NCI-H2029 treated with DMSO at 0.1 percent for 48 hours (cell line): ENCODE results near the gene ITPK1.

Source experiments
- DNase-seq: peaks from one replicate; lab custom pipeline; 2025; lab: John Stamatoyannopoulos, UW

The ITPK1 gene

DNA sequence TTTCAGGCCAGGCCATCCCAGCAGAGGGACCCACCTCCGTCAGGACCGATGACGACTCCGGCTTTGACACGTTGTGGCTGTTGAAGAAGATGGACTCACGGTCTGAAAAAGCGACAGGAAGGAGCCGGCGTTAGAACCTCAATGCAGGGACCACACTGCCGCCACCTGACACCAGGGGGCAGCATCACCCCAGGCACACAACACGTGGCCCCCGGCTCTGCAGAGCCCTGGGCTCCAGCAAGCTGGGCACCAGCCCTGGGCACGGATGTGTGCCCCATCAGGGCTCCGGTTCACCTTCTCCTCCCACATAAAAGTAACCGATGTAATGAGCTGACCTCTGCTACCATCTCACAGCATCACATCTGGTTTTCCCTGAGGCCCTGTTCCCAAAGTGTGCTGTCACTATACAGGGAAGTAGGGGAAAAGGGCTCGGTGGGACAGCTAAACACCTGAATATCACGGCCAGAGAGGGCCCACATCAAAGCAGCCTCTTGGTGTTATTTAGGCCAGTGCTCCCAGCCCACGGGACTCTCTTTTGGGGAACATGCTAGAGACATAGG, 163.7 kb downstream of the ITPK1 start:
- no peak for DNase-seq

DNA sequence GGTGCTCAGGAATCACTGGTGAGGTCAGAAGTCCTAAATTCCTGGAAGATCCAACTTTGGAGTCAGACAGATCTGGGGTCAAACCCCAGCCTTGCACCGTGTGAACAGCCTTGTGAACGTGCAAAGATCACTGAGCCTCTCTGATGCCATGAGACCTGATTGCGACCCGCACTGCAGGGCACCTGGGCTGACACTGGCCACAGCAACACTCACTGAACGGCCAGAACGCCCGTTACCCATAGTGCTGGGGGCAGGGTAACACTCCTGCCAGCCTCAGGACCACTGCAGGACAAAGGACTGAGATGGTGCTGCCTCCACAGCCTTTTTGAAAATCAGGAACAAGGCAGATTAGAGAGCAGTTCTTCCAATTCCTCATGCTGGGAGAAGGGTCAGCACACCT, 164.5 kb downstream of the ITPK1 start:
- no peak for DNase-seq

- no peak for DNase-seq
Observed at GRCh38 chr14:92950773-92951172, 165.0 kb downstream of the ITPK1 start.

DNA sequence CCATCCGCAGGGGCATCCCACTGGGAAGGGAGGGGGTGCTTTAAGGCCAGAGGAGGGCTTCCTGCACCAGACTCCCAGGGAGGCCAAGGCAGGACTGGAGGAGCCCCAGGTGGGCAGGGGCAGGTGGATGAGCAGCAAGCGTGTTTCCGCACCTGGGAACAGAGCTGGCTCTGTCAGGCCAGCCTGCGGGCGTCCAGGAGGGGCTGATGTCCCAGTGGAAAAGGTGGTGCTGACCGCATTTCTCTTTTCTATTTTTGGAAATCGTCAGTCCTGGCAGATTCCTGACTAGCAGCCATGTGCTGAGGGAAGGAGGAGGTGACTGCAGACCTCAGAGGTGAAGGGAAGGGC, 165.6 kb downstream of the ITPK1 start:
- DNase-seq = no peak

DNA sequence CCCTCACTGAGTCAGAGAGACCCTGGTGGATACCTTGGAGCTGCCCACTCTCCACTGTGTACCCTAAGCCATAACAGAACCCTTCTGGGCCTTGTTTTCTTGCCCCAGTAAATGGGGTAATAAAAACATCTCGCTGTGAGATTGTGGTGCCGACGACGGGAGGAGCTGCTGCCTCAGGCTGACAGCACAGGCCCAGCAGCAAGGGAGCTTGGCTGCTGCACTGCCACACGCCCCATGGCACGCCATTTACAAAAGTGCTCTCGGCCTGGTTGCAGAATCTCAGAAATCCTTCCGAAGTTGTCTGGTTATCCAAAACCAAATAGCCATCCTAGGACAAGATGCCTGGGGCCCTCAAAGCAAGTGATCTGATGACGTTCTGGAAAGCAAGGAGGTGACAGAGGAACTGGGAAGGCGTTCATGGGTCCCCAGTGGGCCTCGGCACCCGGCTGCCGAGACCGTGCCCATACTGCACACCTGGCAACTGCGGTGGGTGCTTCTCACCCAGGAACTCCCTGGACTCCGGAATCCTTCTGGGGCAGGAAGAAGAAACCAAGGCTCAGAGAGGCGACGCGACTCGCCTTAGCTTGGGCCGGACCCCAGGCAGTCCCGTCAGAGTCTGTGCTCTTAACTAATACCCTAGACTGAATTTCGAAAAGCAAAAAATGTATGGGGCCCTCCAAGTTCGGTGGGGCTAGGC, 166.1 kb downstream of the ITPK1 start:
- no peak for DNase-seq

DNA sequence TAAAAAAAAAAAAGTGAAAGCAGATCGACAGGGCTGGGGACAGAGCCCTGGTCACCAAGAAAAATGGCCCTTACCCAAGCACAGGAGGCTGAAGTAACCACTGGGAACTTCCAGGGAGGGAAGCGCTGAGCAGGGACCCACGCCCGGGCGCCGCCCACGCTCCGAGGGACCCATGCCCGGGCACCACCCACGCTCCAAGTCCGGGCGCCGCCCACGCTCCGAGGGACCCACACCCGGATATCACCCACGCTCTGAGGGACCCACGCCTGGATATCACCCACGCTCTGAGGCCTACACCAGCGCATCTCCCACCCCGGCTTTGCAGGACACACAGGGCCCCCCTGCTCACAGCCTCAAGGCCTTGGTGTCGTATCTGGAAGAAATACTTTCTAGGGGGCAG, 167.1 kb downstream of the ITPK1 start:
- no peak for DNase-seq

DNA sequence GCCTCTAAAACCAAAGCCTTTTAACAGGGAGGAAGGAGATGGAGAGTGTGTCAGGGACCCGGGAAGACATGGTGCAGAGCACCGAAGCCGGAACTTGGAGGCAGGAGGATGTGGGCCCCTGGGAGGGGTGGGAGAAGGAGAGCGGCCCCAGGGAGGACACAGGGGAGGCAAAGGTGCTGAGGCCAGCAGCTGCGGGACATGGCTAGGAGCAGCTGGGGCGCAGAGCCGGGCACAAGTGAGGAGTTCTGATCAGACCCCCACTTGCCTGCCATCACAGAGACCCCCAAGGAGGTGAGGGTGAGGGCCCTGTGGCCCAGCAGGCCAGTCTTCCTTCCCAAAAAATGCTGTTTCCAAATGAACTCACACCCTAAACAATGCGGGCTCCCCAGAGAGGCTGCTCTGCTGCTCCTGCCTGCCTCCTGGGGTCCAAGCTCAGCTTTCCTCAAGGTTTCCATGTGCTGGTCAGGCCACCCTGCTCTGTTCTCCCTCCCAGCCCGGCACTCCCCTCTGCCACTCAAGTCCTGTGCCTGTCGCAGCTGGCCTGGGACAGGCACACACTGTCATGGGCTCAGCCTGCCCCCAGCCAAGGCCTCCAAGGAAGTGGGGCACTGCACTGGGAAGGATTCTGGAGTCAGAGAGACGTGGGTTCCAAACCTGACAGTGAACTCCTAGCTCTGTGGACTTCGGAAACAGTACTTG, 168.7 kb downstream of the ITPK1 start:
- no peak for DNase-seq

DNA sequence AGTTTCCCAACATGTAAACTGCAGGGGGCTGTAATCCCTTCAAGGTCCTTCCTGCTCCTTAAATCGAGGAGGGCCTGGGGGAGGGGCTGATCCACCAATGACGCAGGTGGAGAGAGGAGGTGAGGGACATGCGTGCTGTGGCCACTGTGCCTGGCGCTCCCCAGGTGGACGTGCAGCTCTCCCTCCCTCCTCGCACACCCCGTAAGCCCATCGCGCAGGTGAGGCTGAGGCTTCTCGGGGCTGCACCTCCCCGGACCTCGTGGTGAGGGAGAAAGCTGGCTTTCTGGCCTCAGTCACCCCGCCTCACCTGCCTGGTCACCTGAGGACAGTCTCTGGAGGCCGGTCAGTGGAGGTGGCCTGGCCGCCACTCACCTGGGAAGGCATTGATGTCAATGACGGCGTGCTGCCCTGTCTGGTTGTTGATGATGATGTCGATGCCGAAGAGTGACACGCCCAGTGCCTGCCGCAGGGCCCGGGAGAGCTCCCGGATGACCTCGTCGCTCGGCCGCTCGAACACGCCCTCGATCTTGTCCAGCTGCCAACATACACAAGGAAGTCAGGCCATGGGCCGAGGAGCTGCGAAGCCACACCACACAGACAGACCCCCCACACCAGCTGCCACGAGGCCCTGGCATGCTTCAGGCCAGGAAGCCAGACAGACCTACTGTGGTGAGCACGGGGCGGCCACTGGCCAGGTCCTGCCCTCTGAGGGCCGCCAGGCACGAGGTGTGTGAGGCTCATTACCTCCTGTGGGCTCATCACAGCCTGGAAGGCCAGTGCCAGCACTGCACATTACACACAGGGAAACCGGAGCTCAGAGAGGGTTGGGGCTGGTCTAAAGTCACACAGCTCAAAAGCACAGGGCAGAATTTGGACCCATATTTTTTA, 169.5 kb downstream of the ITPK1 start:
- DNase-seq = peak; percentile 43

DNA sequence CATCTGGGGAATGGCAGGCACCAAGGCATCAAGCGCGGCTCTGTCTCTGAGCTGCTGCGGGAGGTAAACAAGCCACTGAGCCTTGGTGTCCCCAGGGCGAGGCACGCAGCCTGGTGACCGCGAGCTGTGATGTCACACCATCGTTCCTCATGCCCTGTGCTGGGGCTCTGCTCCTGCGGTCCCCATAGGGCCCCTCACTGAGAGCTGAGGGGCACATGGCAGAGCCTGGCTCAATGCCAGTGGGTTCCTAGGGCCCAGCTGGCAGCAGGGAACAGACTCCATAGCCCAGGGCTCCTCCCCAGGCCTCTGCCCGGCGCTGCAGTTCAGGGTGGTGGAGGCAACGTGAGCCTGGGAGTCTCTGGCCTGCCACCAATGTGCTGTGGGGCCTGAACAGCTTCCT, 170.2 kb downstream of the ITPK1 start:
- no peak for DNase-seq

GRCh38 chr14:92944976-92945375, 170.7 kb downstream of the ITPK1 start:
- DNase-seq = no peak

DNA sequence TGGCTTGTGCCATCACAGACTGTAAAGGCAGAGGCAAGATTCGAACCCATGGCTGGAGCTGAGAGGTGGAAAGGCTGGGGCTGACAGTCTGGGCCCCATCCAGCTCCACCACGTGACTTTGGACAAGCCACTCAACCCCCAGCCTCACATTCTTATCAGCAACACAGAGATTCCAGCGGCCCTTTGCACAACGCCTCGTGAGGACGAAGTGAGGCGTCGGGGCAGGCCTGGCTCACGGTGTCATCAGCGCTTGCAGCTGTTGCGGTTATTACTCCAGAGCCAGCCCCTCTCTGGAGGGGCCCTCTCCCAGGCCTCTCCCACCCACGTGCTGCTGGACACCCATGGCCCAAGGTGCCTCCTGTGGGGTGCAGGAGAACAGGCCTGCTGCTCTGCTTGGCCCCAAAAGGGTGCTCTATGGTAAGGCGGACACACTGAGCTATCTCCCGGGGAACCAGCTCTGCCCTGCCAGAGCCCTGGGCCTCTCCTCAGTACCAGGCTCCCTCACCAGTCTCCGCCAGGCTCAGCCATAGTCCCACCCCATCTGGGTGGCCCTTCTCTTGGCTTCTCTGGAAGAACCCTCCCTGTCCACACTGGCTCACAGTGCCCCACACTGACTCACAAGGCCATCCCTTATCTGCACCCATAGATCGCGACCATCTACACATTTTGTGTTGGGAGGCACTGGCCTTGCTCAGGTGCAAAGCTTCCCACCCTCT, 171.7 kb downstream of the ITPK1 start:
- no peak for DNase-seq

DNA sequence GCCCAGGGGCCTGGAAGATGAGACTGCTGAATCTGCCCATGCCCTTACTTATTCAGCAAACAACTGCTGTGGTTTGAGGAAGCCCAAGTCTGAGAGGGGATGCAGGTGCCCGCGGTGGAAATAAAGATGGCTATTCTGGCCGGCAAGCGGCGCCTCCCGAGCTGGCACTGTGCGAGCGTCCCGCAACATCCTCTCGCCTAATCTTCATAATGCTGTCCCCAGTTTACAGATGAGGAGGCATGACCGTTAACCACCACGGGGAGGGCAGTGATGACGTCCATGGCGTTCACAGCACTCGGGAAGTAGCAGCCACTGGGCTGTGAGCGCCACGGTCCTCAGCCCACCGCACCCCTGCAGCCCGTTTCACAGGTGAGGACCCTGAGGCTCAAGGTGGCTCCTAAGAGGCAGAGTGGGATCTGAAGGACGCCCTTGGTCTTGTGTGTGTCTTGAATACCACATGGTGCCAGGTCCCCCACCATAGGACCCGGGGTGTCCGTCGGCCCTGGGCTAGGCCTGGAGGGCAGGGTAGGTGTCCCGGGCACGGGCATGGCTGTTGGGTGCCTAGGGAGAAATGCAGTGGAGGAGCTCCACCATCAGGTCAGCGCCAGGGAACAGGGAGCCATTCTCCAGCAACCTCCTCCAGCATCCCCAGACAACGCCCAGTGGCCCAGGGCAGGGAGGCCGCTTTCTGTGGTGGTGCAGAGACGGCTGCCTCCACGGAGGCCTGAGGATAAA, 172.6 kb downstream of the ITPK1 start:
- DNase-seq = no peak

DNA sequence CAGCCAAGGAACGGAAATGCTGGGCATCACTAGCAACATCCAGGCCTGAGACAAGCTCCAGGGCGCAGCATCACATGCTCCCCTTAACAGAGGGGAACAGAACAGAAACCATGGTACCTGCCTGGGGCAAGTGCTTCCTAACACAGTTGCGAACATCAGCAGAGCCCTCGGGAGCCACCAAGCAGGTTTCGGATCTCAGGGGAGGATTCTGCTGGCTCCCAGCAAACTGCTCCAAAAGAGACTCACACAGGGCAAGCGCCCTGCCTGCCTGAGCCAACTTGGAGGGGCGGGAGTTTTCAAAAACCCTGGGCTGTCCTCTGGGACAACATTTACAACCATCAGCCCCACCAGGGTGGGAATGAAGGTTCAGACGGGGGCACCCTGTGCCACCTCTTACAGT, 173.1 kb downstream of the ITPK1 start:
- DNase-seq = no peak

GRCh38 chr14:92942136-92942535, 173.6 kb downstream of the ITPK1 start:
- no peak for DNase-seq

DNA sequence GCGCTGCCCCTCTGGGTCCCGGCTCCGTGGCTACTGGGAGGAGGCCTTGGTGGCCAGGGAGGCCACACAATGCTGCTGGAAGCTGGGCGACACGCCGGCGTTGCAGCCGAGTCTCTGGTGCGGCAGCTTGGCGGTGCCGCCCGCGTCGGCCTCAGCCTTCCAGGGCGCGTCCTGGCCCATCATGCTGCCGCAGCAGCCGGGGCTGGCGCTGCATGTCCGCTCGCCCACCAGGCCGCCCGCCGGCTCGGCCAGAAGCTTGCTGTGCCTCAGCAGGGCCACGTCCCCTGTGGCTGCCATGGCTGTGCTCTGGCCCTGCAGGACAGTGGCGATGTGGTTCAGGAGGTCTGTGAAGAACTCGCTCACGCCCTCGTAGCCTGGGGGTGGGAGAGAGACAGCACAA, 174.2 kb downstream of the ITPK1 start:
- no peak for DNase-seq

DNA sequence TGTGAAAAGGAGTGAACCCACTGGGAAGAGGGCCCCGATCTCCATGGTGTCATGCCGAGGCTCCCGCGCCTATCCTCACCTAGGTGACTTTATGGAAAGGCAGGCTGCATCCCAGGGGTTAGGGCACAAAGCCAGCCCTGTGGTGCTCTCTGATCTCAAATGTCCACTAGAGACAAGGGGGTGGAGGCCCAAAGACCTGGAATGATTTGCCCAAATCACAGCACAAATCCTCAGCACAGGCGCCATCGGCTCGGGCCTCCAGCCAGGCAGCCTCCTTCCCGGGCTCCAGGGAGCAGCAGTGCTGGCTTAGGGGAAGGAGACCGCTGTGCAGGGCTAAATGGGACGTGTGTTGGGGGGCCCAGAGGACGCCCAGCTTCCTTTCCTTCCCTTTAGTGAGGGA, 175.2 kb downstream of the ITPK1 start:
- no peak for DNase-seq

DNA sequence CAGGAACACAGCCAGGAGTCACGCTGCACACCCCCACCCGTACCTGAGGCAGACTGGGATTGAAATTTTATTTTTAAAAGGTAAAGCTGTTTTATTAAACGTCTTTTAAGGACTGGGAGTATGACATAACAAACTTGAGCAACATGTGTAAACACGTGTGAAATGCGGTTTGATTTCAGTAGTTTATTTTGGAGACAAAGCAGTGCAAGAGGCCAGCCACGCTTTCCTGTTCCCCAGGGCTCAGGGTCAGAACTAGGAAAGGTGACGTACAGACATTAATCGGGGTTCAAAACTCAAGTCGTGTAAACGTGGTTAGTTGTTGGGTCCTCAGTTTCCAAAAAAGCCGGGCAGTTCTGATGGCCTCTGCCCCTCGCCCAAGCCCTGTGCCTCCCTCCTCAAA, 176.0 kb downstream of the ITPK1 start:
- DNase-seq = no peak

DNA sequence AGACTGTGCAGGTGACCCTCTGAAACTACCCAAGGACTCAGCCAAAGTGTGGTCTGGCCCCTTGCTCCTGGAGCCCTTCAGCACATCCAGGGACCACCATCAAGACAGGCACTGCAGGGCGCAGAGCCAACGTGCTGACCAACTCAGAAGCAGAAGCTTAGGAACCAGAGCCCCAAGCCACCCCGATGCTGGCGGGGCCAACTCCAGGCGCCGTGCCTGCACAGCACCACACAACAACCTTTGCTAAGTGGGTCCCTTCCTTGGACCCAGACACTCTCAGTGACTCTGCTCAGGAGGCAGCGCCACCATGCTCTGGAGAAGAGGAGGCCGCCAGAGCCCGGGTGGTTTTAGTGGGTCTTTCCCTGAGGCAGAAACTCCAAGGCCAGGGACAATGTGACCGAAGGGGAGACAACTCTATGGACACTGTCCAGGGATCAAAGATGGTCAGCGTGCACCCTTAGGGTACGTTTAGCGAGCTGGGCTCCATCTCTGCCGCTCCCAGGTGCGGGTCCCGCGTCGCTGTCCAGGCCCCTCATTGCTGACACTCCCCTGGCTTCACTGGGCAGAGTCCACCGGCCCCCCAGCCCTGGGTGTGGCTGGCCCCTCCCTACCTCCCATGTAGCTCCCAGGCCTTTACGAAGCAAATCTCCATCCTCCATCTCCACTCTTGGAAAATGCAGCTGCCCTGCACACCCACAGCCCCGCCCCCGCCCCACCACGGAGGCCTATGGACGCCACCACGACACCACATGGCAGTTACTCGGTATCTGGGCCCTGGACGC, 176.6 kb downstream of the ITPK1 start:
- no peak for DNase-seq

DNA sequence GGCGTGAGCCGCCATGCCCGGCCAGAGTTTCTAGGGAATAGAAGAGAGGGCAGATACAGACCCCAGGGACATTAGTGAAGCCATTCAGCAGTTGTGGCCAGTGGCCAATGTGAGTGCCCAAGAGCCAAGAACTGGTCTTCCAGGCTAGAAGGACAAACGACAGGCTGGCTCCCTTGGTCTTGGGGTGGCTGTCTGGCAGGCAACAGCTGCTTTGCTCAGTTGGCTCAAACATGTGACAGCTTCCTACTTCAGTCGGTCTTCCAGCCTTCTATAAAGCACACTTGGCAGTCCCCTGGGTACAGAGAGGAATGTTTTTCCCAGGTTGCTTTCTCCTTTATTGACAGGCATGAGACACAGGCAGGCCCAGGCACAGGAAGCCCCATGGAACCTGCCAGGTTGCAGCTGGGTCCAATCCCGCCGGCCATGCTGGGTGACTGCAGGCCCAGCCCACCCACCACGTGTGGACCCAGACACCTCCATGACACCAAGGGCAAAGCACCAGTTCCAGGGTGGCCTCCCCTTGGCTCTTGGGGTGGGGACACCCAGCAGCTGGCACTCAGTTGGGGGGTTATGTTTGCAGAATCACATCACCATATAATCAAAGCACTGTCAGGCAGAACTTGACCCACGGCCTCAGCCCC, 177.4 kb downstream of the ITPK1 start:
- DNase-seq = no peak
